Gastroesophageal sphincter (tissue), 3 donors: ENCODE data around the gene CD3E.

Experiments
- EP300 ChIP-seq: sonication (generic); formaldehyde crosslinking; IDR thresholded peaks from one replicate; pipeline ENCODE4 v1.6.1; 2017; ENCODE audit warnings: antibody characterized with exemption, mild to moderate bottlenecking
- POLR2AphosphoS5 ChIP-seq: sonication (generic); formaldehyde crosslinking; IDR thresholded peaks from one replicate; pipeline ENCODE4 v1.6.1; 2017; ENCODE audit warnings: antibody characterized with exemption
- TF ChIP-seq, protein P1 (sequence below), 4 experiments: fragments of 200-600 bp in 2 of 4; fragments of 450-650 bp in 2 of 4; sonication (generic) in 1 of 4; IDR thresholded peaks; one replicate each; pipeline ENCODE4 v1.5.1; 2017 to 2019; ENCODE audit warnings: antibody characterized with exemption in 4 of 4, mild to moderate bottlenecking in 2 of 4, moderate library complexity in 2 of 4

DNA sequence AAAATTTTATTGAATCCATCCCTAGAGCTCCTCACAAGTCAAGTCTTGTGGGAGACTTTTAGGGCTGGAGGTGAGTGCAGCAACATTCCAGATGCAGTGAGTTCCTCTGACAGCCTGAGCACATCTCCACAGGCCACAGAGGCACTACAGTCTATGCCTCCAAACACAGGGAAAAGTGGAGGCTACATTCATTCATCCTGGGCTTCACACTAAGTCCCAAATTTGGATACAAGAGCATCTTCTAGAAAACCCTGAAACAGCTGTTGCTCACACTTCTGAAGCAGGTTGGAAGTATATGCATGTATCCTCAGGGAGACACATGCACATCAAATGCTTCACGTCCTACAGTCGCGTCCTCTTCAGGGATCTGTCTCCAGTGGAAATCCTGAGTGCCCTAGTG lies 36.7 kb downstream of the CD3E start:
- TF ChIP-seq, protein P1, sequence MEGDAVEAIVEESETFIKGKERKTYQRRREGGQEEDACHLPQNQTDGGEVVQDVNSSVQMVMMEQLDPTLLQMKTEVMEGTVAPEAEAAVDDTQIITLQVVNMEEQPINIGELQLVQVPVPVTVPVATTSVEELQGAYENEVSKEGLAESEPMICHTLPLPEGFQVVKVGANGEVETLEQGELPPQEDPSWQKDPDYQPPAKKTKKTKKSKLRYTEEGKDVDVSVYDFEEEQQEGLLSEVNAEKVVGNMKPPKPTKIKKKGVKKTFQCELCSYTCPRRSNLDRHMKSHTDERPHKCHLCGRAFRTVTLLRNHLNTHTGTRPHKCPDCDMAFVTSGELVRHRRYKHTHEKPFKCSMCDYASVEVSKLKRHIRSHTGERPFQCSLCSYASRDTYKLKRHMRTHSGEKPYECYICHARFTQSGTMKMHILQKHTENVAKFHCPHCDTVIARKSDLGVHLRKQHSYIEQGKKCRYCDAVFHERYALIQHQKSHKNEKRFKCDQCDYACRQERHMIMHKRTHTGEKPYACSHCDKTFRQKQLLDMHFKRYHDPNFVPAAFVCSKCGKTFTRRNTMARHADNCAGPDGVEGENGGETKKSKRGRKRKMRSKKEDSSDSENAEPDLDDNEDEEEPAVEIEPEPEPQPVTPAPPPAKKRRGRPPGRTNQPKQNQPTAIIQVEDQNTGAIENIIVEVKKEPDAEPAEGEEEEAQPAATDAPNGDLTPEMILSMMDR (IDR thresholded peaks at IDR 0.05): no peak
- TF ChIP-seq POLR2AphosphoS5 (no peak), EP300 (no peak)
